GM19193 (cell line): ENCODE measurements around the gene BHLHE41.

ENCODE experiments used
- POLR2A ChIP-seq: IDR thresholded peaks from 4 replicates; pipeline ENCODE4 v1.6.1; 2011; ENCODE audit not compliant: insufficient read depth, insufficient read length; ENCODE audit errors: extremely low read depth

The BHLHE41 gene

DNA sequence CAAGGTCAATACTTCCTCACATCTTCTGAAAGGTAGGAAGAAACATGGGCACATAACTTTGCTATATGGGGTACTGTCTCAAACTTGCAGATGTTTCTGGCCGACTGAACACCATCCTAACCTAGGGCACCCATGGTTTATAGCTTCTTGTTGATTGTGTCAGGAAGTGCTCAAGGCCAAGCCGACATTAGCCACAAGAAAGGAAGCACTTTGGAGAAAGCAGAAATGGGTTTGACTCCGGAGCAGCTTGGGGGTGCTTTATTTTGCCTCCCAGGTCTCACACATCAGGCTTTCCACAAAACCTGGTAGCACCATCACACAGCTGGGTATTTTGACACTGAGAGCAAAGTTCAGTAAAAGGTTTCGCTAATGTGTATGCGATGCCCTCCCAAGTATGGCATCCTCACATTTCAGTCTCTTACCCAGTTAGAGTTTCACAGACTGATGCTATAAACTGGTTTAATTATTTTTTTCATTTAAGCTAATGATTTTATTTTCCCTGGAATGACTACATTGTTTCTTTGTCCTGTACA is 25.2 kb upstream of the BHLHE41 start:
- TF ChIP-seq POLR2A: no peak

DNA sequence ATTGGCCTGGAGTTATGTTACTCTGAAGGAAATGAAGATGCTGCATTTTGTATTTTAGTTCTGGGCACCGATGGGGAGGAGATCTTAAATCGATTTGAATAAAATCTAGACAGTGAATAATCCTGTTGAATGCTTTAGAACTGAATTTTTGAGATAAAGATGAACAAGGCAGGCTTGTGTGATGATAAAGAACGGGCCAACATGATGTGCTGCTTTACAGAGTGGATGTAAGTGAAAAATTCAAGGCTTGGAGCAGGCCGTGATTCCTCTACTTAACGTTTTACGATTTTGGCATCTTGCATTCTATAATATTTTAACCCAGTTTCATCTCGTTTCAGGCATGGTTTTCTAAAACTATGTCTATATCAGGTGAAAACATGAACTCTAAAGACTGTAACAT is 23.5 kb upstream of the BHLHE41 start:
- TF ChIP-seq POLR2A: no peak

DNA sequence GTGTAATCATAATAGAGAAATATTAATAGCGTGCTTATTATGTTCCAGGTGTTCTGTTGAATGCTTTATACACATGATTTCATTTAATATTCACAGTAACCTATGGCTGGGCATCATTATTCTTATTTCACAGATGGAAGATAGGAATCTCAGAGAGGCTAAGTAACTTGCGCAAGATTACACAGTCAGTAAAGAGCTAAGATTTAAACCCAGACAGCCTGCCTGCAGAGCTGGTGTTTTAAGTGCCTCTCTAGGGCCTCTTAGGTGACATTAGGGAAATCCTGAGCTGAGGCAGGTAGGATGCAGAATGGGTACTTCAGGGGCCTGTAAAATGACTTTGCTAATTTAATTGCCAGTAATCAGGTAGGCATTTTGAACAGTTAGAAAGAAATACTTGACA is 18.5 kb upstream of the BHLHE41 start:
- no peak for TF ChIP-seq POLR2A

DNA sequence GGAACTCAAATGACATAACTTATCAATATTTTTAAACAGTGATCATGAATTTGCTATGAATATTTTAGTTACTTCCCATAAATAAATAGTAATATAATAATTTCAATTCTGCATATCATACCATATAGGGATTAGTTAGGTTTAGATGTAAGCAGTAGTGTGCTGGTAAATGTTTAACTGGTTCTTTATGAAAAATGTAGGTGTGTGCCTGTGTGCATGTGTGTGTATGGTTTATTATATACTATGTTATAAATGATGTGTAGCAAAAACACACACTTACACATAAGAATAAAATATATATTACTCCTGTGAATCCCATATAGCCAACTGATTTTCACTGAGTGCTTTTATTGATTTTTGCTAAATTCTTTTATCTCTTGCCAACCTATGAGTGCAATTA is 14.0 kb upstream of the BHLHE41 start:
- TF ChIP-seq POLR2A: no peak

DNA sequence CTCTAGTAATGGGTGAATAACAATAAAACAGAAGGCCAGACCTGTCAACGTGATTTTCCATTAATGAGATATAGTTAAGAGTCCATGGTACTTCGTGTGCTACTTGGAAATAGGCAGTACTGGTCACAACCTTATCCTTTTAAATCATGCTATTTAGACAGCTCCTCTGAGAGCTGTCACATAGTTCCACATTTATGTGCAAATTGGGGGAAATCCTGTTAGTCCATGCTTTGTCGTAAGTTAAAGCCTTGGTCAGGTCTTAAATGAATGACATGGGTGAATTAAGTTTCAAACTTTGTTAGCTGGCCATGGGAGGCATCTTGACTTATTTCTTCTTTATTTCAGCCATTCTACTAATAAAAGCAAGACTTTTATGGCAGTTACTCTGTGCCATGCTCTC is 11.9 kb upstream of the BHLHE41 start:
- no peak for TF ChIP-seq POLR2A

DNA sequence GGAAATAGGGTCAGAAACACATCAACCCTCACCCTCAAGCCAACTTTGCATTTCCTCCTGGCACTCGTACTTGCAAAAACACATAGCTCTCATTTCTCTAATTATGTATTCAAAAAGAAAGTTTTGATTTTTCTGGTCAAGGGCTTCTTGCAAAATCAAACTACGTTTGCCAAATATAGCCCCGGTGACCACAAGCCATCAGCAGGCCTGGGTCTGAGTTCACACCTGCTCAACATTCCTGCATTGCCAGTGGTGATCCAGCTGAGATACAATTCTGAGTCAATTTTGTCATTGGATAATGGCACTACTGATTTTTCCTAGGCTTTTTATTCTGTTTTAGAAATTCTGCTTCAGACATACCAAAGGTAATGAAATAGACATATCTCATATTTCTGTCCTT is 10.7 kb upstream of the BHLHE41 start:
- no peak for TF ChIP-seq POLR2A

DNA sequence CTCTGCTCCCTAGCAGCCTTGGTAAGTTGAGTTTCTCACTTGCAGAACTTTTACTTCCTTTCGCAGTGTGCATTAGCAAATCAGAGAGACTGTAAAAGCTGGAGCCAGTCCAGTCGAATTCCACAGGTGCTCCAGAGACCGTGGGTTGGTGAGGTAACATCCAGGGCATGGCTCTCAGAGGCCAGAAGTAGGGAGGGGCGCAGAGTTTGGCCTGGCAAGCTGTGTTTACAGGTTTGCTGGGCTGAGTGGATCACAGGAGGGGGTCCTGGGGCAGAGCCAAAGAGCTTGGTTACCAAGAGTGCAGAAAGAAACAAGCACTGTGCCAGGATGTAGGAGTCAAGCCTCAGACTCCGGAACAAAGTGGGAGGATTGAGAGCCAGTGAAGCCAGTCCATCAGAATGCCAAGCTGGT is 10.2 kb upstream of the BHLHE41 start:
- no peak for TF ChIP-seq POLR2A

DNA sequence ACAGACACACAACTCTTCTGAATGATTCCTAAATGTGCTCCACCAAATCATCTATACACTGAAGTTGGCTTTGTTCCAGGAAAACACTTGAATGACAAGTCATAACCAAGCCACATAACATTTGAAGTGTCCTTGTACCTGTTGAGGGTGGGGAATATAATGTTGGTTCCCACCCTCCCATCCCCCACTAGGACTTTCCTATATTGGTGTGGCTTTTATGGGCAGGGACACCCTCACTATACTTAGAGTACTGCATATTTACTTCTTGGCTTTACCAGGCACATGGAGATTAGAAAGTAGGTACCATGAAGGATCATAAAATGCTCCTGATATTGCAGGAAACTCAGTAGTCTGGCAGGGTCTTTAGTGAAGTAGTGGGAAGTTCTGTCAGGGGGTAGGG is 9.7 kb upstream of the BHLHE41 start:
- TF ChIP-seq POLR2A: no peak

DNA sequence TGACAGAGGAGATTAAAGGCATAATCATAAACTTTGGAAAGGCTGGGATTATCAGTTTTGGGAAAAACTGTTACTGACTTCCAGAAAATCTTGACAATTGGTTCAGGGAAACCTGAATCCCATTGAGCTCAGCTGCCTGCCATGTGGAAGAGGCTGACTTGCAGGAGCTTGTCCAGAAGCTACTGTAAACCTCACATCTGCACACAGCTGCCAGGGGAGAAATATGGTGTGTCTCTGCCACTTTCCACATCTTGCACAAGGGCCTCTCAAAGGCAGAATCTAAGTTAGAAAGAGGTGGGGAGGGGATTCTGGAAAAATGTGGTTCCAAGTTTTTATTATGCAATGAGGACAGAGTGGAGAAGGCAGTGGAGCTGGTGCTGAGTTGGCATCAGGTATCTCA is 8.7 kb upstream of the BHLHE41 start:
- no peak for TF ChIP-seq POLR2A

DNA sequence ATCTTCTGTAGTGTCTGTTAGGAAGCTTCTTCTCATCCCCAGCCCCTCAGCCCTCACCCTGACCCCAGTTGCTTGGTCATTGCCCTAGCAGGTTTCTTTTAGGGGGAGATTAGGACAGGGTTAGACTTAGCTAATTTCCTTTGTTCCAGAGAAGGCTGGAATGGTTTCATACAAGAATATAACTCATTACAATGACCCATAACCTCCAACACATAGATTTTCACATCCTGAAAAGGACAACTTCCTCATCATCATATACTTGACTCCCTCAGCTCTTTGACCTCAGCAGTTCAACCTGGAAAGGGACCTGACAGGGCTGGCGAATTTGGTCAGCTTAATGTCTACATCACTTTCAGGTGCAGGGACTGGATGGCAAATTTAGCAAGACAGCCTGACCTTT is 8.0 kb upstream of the BHLHE41 start:
- no peak for TF ChIP-seq POLR2A

DNA sequence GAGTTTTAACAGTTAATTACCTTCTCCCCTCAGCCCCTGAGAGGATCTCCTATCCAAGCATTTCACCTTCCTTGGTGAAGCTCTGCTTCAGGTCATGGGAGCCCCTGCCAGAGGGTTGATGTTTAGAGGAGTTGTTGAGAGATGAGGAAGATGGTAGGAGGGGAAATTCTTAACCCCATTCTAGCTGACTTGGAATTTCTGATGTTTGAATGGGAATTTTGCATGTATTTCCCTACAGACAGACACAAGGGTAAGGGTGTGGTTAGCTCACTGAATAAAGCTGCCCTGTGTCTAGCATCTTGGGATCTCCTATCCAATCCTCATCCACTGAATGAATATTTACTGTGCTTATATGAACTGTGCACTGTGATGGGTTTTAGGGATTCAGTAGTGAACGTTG is 7.1 kb upstream of the BHLHE41 start:
- TF ChIP-seq POLR2A: no peak

DNA sequence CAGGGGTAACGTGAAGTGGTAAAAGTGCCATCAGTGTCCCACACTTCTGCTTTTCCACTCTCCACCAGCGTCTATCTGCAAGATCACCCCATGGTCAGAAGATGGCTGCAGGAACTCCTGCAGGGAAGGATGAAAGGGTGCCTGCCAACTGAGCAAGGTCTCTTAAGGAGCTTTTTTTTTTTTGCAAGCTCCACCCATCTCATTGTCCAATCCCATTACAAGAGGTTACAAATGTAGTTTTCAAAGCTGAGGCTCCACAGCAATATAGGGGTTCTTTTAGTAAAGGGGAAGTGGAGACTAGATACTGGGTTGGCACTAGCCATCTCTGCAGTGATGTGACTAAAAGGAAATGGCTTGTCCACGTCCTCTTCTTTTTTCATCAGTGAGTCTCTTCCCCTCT is 5.9 kb upstream of the BHLHE41 start:
- no peak for TF ChIP-seq POLR2A

DNA sequence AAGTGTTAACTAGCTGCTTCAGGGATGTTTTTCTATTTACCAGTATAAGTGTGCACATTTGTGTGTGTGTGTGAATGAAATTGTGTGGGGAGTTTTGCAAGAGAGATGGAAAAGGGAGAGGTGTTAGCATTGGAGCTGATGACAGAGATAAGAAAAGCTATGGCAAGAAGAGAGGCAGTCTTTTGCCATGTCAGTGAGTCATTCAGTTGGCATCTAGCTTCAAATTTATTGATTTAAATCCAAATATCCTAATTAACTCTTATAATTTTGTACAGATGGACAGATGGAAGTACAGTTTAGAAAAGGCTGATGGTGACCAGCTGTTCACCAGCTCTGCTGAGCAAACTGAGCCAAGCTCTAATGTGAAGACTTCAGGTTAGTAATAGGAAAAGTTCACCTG is 3.3 kb upstream of the BHLHE41 start:
- no peak for TF ChIP-seq POLR2A

DNA sequence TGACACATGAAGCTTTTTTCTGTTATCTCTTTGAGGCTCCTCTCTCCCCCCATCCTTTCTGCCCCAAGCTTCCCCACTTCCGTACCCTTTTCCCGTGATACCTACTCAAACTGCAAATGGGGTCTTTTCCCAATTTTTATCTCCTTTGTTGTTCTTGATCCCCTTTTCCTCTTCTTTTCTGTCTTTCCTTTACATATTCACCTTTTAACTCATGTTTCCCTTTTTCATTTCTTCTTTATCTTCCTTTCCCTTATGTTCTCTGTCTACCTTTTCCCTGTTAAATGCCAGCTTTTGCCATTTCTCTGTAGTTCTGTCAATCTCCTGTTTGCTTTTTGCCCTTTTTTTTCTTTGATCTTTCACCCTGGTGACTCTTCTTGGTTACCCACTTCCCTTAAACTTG is 2.6 kb upstream of the BHLHE41 start:
- no peak for TF ChIP-seq POLR2A

DNA sequence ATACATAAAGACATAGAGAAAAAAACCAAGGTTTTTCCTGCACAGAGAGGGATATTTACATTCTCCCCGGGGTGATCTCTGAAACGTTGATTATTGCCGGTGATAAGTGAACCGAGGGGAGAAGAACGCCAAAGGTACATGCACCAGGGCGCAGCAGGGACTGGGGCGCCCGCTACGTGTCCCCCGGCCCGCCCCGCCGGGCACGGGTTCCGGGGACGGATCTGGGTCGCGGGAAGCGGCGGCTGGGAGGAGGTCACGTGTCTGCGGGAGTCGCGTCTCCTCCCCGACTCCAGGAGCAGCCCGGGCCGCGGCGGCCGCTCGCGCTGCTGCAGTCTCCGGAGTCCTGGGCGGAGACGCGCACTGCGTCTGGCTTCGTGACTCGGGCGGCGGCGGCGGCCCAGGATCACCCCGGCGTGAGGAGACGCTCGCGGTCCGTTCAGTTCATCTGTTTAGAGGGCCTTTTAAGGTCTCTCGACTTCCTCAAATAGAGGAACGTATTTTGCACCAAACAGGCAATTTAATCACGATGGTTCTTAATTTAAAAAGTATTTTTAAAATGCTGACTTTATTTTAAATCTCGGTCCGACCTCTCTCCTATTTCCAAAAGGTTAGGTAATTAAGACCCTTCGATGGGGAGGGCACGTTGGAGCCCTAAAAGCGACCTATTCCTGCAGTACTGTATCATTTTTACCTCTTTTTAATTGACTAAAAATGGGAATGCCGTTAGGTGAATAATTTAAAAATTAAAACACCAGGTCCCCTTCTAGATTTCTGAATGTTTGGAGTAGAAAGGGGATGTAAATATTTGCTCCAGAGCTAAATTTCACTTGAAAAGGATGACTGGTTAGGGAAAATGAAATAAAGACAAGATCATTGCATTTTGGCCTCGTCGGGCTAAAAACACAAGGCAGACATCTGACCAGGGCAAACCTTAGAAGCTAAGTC is 1.8 kb upstream of the BHLHE41 start:
- TF ChIP-seq POLR2A: no peak
